Mucosa of descending colon (tissue), 3 donors: Measurements from ENCODE around the gene ATF2. TPM values are rescaled to one million over a fixed set of nuclear protein-coding genes. Genes with fewer than 3 reads are reported as not detected.

Experiments
- ATAC-seq: fragments of 200-7000 bp; cut with Tn5 transposase; one replicate; pipeline ENCODE4 v1.9.1; 2020; ENCODE audit warnings: mild to moderate bottlenecking, moderate library complexity
- DNase-seq, 3 donors: peaks; one replicate each; pipeline ENCODE4 v3.0.0-alpha.2; 2020
- H3K36me3 ChIP-seq: fragments of 200-600 bp; one replicate; pipeline ENCODE4 v1.8.0; 2021; ENCODE audit warnings: low read depth, mild to moderate bottlenecking
- H3K4me1 ChIP-seq: fragments of 200-600 bp; one replicate; pipeline ENCODE4 v1.8.0; 2021; ENCODE audit warnings: low read depth, mild to moderate bottlenecking
- H3K4me3 ChIP-seq: fragments of 200-600 bp; one replicate; pipeline ENCODE4 v1.8.0; 2021; ENCODE audit warnings: mild to moderate bottlenecking
- H3K9me3 ChIP-seq: fragments of 200-600 bp; one replicate; pipeline ENCODE4 v1.8.0; 2021; ENCODE audit warnings: mild to moderate bottlenecking
- CTCF ChIP-seq: fragments of 200-600 bp; IDR thresholded peaks from one replicate; pipeline ENCODE4 v1.8.0; 2022; ENCODE audit warnings: antibody characterized with exemption, mild to moderate bottlenecking
- intact Hi-C, 2 donors: fragments of 100-400 bp; cut with DNase I in 1 of 2; cut with micrococcal nuclease in 1 of 2; formaldehyde crosslinking; loops; one replicate each; pipeline versions ENCODE4 v1.11.0 to v1.11.1; 2022; cut with DNase I, micrococcal nuclease
- total RNA-seq, 3 donors: library from RNA; stranded (reverse); fragmentation: NEBNext Ultra II Directional in 2 of 3; extraction: Animal tissue kit (Norgen Biotek cat#: 25700) in 2 of 3; gene quantifications; one replicate each; pipeline versions ENCODE4 v1.2.1 to v1.2.4, GENCODE V29; 2021 to 2023
- donor health status: DM: no; HTN: no; CAD: no; lungs with moderate emphysema.
- donor health status: DM: no; HTN: no; CAD: no.
- donor health status: DM: no; HTN: yes; CAD: no.

The ATF2 gene
- total RNA-seq, 3 donors from 2014 or later = 43.3 to 50.3 (median 44.7) TPM

GRCh38 chr2:175055993-175056392, 112.0 kb downstream of the ATF2 start:
- no peaks in the 10 kb centered on the region for H3K4me1 ChIP-seq
- DNase-seq (no peak), ATAC-seq (no peak)
- no peaks in the 10 kb centered on the region for H3K9me3 ChIP-seq
- intact Hi-C loops = no loop called here
- H3K36me3 ChIP-seq = no peaks in the 10 kb centered on the region
- no peak for TF ChIP-seq CTCF
- H3K4me3 ChIP-seq = no peak overlapping the region

- no peak for DNase-seq
- no peak for TF ChIP-seq CTCF
- no peaks in the 10 kb centered on the region for H3K4me1 ChIP-seq
- no peaks in the 10 kb centered on the region for H3K9me3 ChIP-seq
- H3K36me3 ChIP-seq = no peaks in the 10 kb centered on the region
- no peak for ATAC-seq
- no peak overlapping the region for H3K4me3 ChIP-seq
- intact Hi-C loops = no loop called here
Measured at GRCh38 chr2:175054340-175054739, 113.7 kb downstream of the ATF2 start.

- Histone ChIP-seq H3K4me1 (no peaks in the 10 kb centered on the region), H3K36me3 (no peaks in the 10 kb centered on the region), H3K4me3 (no peak overlapping the region), H3K9me3 (no peaks in the 10 kb centered on the region)
- no peak for DNase-seq
- intact Hi-C loops = no loop called here
- no peak for TF ChIP-seq CTCF
- ATAC-seq = no peak
Measured at GRCh38 chr2:175049661-175050060, 118.3 kb downstream of the ATF2 start.

- Histone ChIP-seq H3K9me3 (no peaks in the 10 kb centered on the region), H3K4me1 (no peaks in the 10 kb centered on the region), H3K36me3 (no peaks in the 10 kb centered on the region), H3K4me3 (no peak overlapping the region)
- no peak for DNase-seq
- ATAC-seq = no peak
- intact Hi-C loops = no loop called here
- TF ChIP-seq CTCF = no peak
Measured at GRCh38 chr2:175048275-175048674, 119.7 kb downstream of the ATF2 start.

- DNase-seq = no peak
- H3K4me1 ChIP-seq = no peaks in the 10 kb centered on the region
- no peaks in the 10 kb centered on the region for H3K36me3 ChIP-seq
- no peak overlapping the region for H3K4me3 ChIP-seq
- no peak for ATAC-seq
- intact Hi-C loops = no loop called here
- no peaks in the 10 kb centered on the region for H3K9me3 ChIP-seq
- TF ChIP-seq CTCF = no peak
Measured at GRCh38 chr2:175039490-175039889, 128.5 kb downstream of the ATF2 start.

- DNase-seq (no peak), ATAC-seq (no peak)
- TF ChIP-seq CTCF = no peak
- no peaks in the 10 kb centered on the region for H3K4me1 ChIP-seq
- intact Hi-C loops = no loop called here
- no peak overlapping the region for H3K4me3 ChIP-seq
- H3K9me3 ChIP-seq = no peaks in the 10 kb centered on the region
- H3K36me3 ChIP-seq = no peaks in the 10 kb centered on the region
Measured at GRCh38 chr2:175039031-175039430, 129.0 kb downstream of the ATF2 start.
